ENCODE measurements around the gene NCKAP1.
"Not testable (repeated sequence)": the region's sequence is repeated elsewhere in the genome, so short reads cannot be mapped to it uniquely, and the experiment has no call there.

NCKAP1 gene

DNA sequence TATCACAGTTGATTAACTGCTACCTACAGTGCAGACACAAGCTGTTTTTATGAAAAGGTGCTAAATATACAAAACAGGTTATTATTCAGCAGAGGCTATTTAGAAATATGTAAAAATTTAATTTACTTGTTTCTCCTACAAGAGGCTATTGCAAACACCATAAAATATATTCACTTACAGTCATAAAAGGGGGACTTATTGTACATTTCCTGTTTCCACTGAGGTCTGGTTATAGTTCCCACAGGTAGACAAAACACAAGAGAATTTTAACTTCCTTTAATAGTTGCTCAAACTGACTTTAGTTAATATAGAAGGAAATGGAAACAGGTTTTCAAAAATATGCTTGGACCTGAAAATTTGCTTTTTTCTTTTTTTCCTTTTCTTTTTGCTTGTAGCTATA lies 131.8 kb downstream of the NCKAP1 start:
- no peak for ATAC-seq

DNA sequence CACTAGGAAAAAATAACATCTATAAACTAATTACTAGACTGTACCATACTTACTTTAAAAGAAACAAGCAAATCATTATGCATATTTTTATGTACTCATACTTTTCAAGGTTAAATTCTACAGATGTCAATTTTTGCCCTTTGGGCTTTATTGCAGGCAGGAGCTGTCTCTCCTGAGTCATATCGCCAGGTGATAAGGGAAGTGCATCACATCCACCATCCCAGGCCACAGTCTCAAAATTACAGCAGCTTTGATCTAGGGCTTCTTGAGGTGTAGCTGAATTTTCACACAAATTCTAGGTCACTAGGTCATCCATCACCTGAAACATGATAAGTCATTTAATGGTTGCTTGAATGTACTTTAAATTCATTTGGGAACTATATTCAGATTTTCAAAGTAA lies 133.4 kb downstream of the NCKAP1 start:
- ATAC-seq: no peak

DNA sequence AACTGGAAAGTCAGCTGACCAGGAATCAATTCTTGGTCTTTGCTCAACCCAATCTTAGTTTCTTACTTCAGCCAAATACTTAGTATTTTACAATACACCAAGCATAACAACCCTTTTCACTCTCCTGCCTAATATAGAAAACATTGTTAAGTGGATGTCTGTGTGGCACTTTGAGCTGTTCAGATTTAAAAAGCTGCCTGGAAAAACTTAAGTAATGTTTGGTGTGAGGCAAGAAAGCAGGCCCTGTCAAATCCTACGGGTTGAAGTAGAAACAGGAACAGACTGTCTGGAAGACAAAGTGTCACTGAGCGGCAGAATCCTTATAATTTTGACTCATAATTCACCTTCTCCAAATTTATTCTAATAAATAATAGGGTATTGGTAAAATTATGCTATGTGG lies 134.7 kb downstream of the NCKAP1 start:
- ATAC-seq: no peak

DNA sequence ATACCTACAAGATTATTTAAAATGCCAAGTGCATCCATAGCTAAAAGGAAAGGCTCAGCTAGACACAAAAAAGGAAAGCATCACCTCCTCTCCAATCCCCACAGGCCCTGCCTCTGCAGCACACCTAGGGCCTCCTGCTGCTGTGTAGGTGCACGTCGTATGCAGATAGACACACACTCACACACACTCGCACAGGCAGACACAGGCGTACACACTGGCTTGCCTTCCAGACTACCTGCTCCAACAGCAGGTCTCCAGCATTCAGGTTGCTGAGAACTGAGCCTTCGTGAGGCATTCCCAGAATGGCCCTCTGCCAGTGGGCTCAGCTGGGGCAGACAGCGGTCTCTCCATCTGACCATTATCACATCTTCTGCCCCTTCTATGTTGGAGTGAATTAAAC lies 136.5 kb downstream of the NCKAP1 start:
- no peak for ATAC-seq

DNA sequence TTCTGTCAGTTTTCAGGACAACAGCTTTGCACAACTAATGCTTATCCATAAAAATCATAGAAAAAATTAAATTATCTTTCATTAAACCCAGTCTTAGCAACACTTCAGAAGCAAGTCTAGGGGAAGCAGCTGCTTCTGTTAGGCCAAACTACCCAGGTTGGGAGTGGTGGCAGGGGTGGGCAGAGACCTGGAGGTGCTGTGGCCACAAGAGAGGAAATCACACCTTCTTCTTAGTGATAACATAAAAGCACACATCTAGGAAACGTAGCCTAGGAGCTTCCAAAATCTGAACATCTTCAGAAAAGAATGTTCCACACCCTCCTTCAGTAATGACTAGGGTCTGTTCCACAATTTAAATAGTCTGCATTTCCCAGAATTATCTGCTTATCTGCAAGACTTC lies 139.5 kb downstream of the NCKAP1 start:
- no peak for ATAC-seq

DNA sequence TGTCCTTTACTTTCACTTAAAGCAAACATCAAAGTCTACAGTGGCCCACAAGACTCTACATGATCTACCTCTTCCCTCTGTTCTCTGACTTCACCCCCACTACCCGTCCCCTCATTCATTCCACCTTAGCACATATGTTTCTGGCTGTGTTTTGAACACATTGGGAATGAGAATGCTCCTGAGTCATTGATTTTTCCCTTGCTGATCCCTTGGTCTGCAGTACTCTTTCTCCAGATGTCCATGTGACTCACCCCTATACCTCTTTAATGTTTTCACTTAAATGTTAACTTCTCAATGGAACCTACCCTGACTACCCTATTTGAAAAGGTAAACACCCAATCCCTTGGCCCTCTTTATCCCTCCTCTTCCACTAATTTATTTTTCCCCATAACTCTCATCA lies 141.1 kb downstream of the NCKAP1 start:
- no peak for ATAC-seq

DNA sequence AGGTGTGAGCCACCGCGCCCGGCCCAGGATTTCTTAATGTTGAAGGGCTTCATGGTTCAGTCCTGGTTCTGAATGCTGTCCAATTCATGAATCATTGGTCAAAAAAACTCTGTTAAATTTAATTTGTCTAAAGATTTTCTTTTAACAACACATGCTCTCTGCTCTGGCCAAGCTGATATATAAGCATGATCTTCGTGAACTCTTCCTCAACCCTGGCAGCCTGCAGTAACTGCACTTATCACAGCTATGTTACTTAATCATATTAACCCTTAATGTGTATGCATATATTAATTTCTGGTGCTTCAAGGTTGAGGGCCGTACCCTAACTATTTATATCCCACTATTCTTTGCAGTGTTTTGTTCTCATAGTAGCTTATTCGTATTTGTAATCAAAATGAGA lies 142.5 kb downstream of the NCKAP1 start:
- no peak for ATAC-seq

DNA sequence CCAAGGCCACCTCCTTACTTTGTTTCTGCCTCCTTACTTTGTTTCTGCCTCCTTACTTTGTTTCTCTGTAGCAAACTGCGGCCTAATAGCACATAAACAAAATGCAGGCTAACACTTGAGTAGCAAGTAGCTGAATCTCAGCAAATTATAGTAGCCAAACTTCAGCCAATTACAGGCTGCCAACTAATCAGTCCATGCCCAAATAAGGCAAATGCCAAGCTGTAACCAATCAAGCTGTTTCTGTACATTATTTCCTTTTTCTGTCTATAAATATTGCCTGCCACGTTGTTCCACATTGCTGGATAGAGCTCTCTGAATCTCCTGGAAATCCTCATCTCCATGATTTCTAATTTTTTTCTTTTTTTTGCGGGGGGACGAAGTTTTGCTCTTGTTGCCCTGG lies 143.1 kb downstream of the NCKAP1 start:
- no peak for ATAC-seq

DNA sequence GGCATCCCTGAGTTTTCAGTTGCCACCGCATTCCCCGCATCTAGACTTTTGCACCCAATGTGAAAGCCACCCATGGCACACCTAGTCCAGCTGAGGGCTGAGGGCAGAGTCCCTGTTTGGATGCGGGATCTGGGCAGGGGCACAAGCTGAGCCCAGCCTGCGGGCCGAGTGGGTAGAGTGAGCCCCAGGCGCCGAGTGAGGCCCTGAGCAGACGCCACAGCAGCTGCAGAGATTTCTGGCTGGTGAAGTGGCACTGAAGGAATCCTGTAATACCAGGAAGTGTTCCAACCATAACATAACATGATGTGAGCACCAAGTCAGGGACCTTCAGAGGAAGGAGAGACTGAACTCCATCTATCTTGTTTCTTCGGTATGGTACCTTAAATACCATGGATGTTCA lies 144.1 kb downstream of the NCKAP1 start:
- ATAC-seq: no peak

DNA sequence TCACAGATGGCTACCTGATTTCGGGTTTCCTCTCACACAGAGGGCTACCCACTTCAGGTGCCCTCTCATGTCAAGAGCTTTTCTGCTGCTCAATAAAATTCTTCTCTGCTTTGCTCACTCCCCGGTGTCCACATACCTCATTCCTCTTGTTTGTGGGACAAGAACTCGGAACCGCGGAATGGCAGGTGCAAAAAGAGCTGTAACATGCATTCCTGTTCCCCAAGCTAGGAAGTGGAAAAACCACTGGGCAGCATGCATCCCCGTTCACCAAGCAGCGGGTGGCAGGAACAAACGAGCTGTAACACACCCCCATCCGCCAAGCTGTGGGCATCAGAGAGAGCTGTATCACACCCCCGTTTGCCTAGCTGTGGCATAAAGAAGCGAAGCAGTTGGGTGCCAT lies 144.6 kb downstream of the NCKAP1 start:
- no peak for ATAC-seq

DNA sequence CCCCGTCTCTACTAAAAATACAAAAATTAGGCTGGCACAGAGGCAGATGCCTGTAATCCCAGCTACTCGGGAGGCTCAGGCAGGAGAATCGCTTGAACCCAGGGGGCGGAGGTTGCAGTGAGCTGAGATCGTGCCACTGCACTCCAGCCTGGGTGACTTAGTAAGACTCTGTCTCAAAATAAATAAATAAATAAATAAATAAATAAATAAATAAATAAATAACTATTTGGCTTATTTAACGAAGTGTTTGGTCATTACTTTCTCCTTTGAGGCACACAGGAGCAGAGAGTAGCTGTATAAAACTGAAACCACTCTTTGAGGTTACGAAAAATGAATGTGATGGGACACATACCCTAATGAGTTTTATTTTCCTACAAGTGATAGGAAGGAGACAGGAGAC lies 145.2 kb downstream of the NCKAP1 start:
- ATAC-seq: not testable (repeated sequence)

DNA sequence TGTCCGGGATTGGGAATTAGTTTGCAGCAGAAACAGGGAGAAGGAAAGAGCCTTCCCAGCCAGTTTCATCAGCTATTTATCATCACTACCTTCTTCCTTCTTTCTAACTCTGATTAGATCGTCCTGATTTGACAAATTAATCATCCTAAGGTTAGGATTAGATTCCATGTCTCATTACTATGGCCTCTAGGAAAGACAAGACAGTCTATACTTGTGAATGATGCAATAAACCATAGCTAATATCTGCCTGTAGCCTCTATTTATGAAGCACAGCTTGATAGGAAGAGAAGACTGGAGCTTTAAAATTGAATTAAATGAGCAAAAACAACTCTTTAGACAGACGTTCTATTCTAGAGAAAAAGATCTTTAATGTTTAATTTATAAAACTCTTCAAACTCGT lies 146.6 kb downstream of the NCKAP1 start:
- no peak for ATAC-seq

DNA sequence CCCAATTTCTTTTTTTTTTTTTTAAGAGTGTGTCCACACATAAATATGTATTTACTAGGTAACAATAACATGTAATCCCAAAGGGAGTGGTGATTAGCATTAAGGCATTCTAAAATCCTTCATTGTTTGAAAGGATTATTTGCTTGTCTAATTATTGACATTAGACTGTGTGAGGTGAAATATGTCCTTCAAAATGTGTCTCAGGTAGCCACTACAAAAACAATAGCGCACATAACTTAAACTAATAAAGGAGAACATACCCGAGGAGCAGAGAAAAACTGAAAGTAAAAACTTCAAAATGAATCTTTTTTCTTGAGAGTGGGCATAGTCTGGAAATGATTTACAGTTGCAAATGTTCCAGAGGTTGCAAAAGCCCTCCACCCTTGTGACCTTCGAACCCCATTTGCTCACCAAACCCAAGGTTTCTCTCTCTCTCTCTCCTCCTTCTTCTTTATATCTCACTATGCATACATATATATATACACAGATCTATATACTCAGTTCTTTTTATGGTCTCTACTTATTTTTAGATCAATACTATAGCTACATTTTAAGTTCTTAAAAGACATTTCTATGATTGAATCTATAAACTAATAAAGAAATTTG lies 147.4 kb downstream of the NCKAP1 start:
- ATAC-seq: no peak

DNA sequence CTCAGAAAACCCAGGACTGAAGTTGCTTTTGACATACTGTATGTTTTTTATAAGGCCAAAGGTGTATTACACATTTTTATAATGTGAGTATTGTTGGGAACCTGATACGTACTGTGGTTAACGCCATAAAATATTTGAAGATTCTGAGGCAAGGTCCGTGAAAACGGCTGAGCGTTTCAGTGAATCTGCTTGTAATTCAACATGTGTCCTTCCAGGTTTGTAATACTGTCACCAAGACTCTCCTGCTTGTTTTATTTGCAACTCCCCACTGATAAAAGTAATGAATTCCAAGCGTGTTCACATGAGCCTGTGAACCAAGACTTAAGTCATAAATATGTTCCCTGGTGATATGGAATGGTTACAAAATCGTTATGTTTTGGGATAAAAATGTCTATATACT lies 148.0 kb downstream of the NCKAP1 start:
- ATAC-seq: no peak

DNA sequence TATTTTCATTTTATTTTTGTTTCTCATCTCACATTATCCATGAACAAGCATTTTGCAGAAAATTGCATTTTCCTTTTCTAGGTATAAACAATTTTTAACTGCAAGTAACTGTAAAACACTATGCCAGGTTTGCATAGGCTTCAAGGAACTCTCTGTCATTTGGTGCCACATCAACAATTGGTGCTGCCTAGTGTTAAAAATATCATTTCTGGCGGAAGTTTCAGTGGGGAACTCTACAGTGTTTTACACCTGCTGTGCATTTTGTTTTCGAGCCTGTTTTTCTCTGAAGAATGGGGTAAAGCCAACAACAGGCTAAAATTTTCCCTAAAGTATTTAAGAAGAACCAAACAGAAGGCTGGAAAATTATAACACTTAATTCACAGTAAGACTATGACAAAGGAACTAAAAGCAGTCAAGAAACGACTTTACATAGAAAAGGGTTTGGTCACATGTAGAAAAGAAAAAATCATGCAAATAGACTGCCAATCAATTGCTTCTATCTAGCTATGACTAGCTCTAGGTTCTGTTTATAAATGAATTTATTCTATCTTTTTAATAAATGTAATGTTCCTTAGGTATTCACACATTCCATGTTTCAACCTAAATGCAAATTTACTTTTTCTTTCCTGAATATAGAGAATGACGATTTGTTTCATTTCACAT lies 150.4 kb downstream of the NCKAP1 start:
- ATAC-seq: no peak

DNA sequence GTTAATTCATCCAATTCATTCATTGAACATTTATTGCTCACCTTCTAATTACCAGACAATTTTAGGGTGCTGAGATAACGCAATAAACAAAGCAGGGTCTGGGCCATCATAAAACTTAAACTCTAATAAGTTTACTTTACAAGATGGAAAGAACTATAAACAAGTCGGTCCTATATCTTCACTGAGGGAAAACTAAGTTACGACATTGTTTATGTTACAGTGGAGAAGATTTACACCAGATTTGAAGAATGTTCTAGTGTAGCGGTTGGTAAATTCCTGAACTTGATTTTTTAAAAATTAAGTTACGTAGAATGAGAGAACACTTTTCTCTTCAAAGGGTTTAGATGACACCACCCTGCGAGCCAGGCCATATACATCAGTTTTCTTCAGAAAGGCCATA lies 151.2 kb downstream of the NCKAP1 start:
- no peak for ATAC-seq

DNA sequence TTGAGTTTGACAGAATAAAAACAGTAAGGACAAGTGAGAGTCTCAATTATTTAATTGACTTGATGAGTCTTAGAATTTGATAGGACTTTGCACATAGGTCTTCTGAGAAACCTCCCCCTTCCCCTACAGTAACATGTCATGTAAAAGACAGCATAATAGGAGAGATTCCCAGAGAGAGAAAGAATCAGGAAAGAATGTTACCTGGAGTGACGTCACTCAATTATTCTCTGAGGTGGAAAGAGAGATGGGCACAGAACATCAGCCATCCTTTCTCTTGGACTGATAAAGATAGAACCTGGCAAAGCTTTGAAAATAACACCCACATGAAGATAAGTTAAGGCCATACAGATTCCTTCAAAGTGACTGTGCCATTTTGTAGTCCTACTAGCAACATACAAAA lies 152.5 kb downstream of the NCKAP1 start:
- no peak for ATAC-seq

DNA sequence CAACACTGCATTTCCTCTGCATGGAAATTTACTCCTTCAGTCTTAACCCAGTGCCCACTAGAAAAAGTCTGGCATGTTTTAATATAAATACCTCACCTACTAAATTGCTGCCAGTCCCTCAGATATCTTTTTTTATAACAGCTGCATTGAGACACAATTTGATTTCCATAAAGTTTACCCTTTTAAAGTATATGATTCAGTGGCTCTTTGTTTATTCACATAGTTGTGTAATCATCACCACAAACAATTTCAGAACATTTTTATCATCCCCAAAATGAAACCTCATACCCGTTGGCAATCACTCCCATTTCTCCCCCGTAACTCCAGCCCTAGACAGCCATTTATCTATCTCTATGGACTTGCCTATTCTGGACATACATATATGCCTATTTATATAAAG lies 154.8 kb downstream of the NCKAP1 start:
- ATAC-seq: no peak

DNA sequence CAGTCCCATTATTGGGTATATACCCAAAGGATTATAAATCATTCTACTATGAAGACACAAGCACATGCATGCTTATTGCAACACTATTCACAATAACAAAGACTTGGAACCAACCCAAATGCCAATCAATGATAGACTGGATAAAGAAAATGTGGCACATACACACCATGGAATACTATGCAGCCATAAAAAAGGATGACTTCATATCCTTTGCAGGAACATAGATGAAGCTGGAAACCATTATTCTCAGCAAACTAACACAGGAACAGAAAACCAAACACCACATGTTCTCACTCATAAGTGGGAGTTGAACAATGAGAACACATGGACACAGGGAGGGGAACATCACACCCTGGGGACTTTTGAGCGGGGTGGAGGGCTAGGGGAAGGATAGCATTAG lies 158.2 kb downstream of the NCKAP1 start:
- not testable (repeated sequence) for ATAC-seq

DNA sequence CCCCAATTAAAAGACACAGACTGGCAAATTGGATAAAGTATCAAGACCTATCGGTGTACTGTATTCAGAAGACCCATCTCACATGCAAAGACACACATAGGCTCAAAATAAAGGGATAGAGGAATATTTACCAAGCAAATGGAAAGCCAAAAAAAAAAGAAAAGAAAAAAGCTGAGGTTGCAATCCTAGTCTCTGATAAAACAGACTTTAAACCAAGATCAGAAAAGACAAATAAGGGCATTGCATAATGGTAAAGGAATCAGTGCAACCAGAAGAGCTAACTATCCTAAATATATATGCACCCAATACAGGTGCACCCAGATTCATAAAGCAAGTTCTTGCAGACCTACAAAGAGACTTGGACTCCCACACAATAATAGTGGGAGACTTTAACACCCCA lies 161.6 kb downstream of the NCKAP1 start:
- ATAC-seq: not testable (repeated sequence)

DNA sequence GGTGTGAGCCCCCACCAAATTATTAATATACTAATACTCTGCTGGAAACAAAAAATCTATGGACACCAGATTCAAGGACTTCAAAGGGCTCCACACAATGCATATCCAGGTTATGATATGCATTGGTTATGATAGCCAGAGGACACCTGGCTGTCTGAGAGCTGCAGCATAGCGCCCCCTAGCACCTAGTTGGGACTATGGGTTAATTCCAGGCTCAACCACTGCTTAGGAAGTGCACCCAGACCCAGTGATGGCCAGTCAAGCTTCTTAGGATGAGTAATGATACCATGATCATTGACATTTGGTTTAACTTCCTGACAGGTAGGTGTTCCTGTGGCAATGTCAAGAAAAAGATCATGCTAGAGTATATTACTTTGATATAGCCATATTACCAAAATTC lies 168.0 kb downstream of the NCKAP1 start:
- no peak for ATAC-seq

DNA sequence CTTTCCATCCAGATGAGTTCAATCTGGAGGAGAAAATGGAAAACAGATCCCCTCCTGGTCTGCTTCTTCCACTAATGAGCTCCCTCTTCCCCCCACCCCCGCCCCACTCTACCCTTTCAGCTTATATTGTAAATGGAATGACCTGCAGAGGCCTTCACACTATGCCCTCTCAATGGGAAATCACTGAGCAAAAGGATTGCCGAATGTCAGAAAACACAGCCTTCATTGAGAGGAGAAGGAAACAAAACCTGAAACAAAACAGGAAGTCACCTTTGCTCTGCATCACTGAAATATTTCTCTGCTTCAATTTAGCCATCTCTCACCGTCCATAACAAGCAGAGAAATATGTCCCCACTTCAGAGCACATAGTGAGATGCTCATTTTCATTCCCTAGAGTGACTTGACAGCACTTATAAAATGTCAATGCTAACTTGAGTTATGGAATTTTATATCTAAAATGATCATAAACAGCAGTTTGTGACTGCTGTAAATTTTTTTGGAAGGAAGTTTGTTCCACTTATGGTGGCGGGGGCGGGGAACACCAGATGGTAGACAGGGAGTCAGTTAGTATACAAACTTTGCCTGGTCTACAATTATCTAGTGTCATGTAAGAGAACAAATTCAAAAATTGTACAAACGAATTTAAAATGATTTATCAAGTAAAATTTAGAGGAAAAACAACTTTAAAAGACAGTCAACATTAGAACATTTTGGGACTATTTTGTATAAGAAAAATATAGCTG lies 170.0 kb downstream of the NCKAP1 start:
- no peak for ATAC-seq

DNA sequence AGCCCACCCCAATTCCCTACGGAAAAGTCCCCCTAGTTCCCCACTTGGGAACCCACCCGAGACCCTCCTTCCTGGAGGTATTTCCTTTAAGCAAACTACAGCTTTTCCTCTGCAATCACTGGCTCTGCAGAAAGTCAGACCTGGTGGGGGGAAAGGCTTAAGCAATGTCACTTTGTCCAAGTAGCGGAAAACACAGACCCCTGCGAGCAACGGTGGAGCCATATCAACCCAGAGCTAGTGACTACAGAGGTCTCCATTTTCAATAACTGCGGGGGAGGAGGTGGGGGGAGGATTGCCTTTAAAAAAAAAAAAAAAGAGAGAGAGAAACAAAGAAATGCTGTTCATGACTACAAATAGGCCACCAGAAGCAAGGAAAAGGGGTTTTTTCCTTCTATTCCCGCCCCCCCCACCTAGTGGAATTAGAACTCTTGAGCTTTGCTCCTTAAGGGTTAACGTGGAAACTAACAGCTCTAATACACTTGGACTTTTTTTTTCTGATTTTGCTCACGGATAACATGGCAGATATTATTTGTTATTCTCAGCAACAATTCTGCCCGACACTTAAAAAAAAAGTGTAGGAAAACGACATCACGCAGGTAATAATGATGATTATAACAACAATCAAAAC lies 170.7 kb downstream of the NCKAP1 start:
- ATAC-seq: no peak
